Suprapubic skin (tissue), 4 donors: ENCODE measurements around the gene GRIA1. TPM values are rescaled to one million over a fixed set of nuclear protein-coding genes. Genes with fewer than 3 reads are reported as not detected.

Source experiments
- DNase-seq, 2 donors: peaks; one replicate each; pipeline ENCODE4 v3.0.0-alpha.2; 2019; ENCODE audit warnings: low spot score in 2 of 2
- H3K27ac ChIP-seq: fragments of 200-600 bp; sonication (generic); one replicate; pipeline ENCODE4 v1.5.1; 2019
- H3K27me3 ChIP-seq: fragments of 200-600 bp; sonication (generic); one replicate; pipeline ENCODE4 v1.5.1; 2019
- H3K36me3 ChIP-seq: fragments of 200-600 bp; sonication (generic); one replicate; pipeline ENCODE4 v1.5.1; 2019
- H3K4me1 ChIP-seq: fragments of 200-600 bp; sonication (generic); one replicate; pipeline ENCODE4 v1.5.1; 2019
- H3K4me3 ChIP-seq: fragments of 200-600 bp; sonication (generic); one replicate; pipeline ENCODE4 v1.5.1; 2019; ENCODE audit warnings: mild to moderate bottlenecking
- H3K9me3 ChIP-seq: fragments of 200-600 bp; sonication (generic); one replicate; pipeline ENCODE4 v1.5.1; 2019
- EP300 ChIP-seq: sonication (generic); formaldehyde crosslinking; IDR thresholded peaks from one replicate; pipeline ENCODE4 v1.6.1; 2017; ENCODE audit warnings: antibody characterized with exemption
- POLR2A ChIP-seq, 2 donors: fragments of 450-650 bp; IDR thresholded peaks; one replicate each; pipeline ENCODE4 v1.6.1; 2017; ENCODE audit warnings: antibody characterized with exemption in 2 of 2, mild to moderate bottlenecking in 2 of 2, moderate library complexity in 2 of 2
- POLR2AphosphoS5 ChIP-seq, 3 donors: sonication (generic); formaldehyde crosslinking; IDR thresholded peaks; one replicate each; pipeline ENCODE4 v1.6.1; 2017; ENCODE audit warnings: antibody characterized with exemption in 3 of 3
- WGBS: methylation state at CpG from one replicate; pipeline ENCODE4 v1.1.5; 2018; 5-methylcytosine and 5-hydroxymethylcytosine counted together
- total RNA-seq, 4 donors: library from RNA; depleted of rRNA; stranded (reverse); fragments of >200 nt; gene quantifications; one replicate each; pipeline ENCODE4 v1.1.0, GENCODE V29; 2016
- TF ChIP-seq, protein P1 (sequence below), 2 donors: fragments of 200-600 bp in 1 of 2; fragments of 450-650 bp in 1 of 2; sonication (generic) in 1 of 2; IDR thresholded peaks; one replicate each; pipeline ENCODE4 v1.5.1; 2016 to 2019; ENCODE audit warnings: antibody characterized with exemption in 2 of 2, mild to moderate bottlenecking in 1 of 2, moderate library complexity in 1 of 2

Gene GRIA1
- total RNA-seq, 4 donors from 2014 or later = 0.21 to 0.62 (median 0.38) TPM; not detected in 1

- no peak for TF ChIP-seq POLR2A (IDR thresholded peaks at IDR 0.05)
- no peak for TF ChIP-seq EP300
- TF ChIP-seq, protein P1, sequence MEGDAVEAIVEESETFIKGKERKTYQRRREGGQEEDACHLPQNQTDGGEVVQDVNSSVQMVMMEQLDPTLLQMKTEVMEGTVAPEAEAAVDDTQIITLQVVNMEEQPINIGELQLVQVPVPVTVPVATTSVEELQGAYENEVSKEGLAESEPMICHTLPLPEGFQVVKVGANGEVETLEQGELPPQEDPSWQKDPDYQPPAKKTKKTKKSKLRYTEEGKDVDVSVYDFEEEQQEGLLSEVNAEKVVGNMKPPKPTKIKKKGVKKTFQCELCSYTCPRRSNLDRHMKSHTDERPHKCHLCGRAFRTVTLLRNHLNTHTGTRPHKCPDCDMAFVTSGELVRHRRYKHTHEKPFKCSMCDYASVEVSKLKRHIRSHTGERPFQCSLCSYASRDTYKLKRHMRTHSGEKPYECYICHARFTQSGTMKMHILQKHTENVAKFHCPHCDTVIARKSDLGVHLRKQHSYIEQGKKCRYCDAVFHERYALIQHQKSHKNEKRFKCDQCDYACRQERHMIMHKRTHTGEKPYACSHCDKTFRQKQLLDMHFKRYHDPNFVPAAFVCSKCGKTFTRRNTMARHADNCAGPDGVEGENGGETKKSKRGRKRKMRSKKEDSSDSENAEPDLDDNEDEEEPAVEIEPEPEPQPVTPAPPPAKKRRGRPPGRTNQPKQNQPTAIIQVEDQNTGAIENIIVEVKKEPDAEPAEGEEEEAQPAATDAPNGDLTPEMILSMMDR (IDR thresholded peaks at IDR 0.05) = no peak
- TF ChIP-seq POLR2AphosphoS5 (IDR thresholded peaks at IDR 0.05) = no peak
- Histone ChIP-seq H3K9me3 (no peaks in the 10 kb centered on the region), H3K36me3 (no peaks in the 10 kb centered on the region), H3K4me1 (no peaks in the 10 kb centered on the region), H3K27ac (no peak overlapping the region), H3K27me3 (no peaks in the 10 kb centered on the region), H3K4me3 (no peak overlapping the region)
- 86% methylated on average over 5 of the region's 5 CpGs for WGBS
- no peak for DNase-seq
These were observed 279.6 kb downstream of the GRIA1 start for GRCh38 chr5:153770066-153770465.

GRCh38 chr5:153774686-153775085 lies 284.2 kb downstream of the GRIA1 start:
- Histone ChIP-seq H3K9me3 (no peaks in the 10 kb centered on the region), H3K4me1 (no peaks in the 10 kb centered on the region), H3K27ac (no peak overlapping the region), H3K36me3 (no peaks in the 10 kb centered on the region), H3K4me3 (no peak overlapping the region), H3K27me3 (no peaks in the 10 kb centered on the region)
- 85% methylated on average over 1 of the region's 1 CpG for WGBS
- no peak for DNase-seq
- no peak for TF ChIP-seq POLR2AphosphoS5 (IDR thresholded peaks at IDR 0.05)
- TF ChIP-seq, protein P1 (IDR thresholded peaks at IDR 0.05) = no peak

DNA sequence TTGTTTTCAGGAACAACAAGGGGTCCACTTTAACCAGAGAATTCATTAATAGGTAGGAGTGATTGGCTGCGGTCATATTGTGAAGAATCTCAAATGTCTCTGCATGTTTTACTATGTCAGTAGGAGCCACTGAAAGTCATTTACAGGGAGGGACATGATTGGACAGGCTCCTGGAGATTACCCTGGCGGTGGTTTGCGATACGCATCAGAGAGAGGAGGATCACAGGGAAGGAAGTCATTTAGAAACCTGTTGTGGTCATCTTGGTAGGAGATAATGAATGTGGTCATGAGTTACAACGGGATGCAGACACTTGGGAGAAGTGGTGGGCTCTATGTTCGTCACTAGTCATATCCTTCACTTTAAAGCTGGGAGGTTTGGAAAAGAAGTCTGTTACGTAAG lies 285.5 kb downstream of the GRIA1 start:
- WGBS = 91% methylated on average over 7 of the region's 7 CpGs
- DNase-seq = no peak
- H3K27me3 ChIP-seq = no peaks in the 10 kb centered on the region
- TF ChIP-seq POLR2AphosphoS5 (IDR thresholded peaks at IDR 0.05) = no peak
- TF ChIP-seq EP300 = no peak
- TF ChIP-seq, protein P1 (IDR thresholded peaks at IDR 0.05) = no peak
- TF ChIP-seq POLR2A (IDR thresholded peaks at IDR 0.05) = no peak
- no peaks in the 10 kb centered on the region for H3K9me3 ChIP-seq
- no peaks in the 10 kb centered on the region for H3K36me3 ChIP-seq
- no peak overlapping the region for H3K4me3 ChIP-seq
- H3K4me1 ChIP-seq = no peaks in the 10 kb centered on the region
- H3K27ac ChIP-seq = no peak overlapping the region

DNA sequence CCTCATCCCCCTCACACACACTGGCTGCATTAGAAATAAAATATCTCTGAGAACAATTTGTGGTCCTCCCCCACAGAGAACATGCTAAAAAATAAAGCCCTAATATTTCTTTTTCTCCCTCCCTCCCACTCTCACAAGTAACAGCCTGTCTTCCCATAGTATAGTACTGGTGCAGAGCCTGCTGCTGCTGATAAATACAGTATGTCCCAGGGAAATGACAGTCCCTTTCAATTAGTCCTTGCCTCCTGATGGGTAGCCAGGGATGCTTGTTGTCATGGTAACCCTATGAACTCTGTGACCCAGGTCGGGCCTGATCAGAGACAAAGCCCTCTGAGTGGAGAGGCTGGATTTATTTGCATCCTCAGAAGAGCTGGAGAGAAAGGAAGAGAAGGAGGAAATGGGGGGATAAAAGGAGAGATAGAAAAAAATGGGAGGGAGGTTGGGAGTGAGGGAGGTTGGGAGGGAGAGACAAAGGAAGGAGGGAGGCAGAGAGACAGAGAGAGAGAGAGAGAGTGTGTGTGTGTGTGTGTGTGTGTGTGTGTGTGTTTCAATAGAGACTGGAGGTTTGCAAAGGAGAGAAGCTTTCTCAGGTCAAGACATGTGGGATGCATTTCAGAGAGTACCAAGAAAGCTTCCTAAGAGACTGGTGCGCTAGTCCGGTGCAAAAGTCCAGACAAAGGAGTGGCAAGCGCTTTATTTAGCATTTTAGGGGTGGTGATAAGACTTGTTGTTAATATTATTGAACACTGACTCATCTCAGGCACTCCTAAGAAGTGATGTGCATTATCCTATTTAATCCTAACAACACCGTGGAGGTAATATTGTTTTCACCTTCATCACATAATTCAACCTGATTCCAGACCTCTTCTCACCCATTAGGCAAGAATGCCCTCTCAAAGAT lies 287.5 kb downstream of the GRIA1 start:
- Histone ChIP-seq H3K27ac (no peak overlapping the region), H3K4me3 (no peak overlapping the region), H3K27me3 (peaks cover 2% of the 10 kb centered on the region), H3K9me3 (no peaks in the 10 kb centered on the region), H3K36me3 (no peaks in the 10 kb centered on the region), H3K4me1 (no peaks in the 10 kb centered on the region)
- no peak for DNase-seq
- 59% methylated on average over 5 of the region's 5 CpGs for WGBS
- no peak for TF ChIP-seq POLR2A (IDR thresholded peaks at IDR 0.05)
- TF ChIP-seq POLR2AphosphoS5 (IDR thresholded peaks at IDR 0.05) = no peak
- no peak for TF ChIP-seq EP300
- TF ChIP-seq, protein P1 (IDR thresholded peaks at IDR 0.05) = no peak

DNA sequence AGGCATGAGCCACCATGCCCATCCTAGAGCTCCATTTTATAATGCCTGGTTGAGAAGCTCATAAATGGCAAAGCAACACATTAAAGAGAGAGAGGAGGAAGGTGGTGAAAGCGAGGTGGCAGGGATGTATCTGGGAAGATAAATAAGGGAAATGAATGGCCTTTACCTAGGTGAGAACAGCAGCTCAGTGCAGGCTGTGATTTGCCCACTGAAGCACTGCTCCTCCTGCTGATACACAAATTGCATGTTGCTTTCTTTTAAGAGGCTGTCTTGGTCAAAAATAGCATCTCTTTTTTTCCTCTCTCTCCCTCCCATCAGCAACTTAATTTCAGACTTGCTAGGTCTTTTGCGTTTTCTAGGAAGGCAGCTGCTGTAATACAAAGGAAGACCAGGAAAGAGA lies 289.4 kb downstream of the GRIA1 start:
- H3K27ac ChIP-seq = no peak overlapping the region
- no peak for TF ChIP-seq POLR2AphosphoS5 (IDR thresholded peaks at IDR 0.05)
- TF ChIP-seq, protein P1 (IDR thresholded peaks at IDR 0.05) = no peak
- TF ChIP-seq POLR2A (IDR thresholded peaks at IDR 0.05) = no peak
- TF ChIP-seq EP300 = no peak
- WGBS = 73% methylated on average over 2 of the region's 2 CpGs
- peaks cover 2% of the 10 kb centered on the region for H3K27me3 ChIP-seq
- no peaks in the 10 kb centered on the region for H3K36me3 ChIP-seq
- H3K4me1 ChIP-seq = no peaks in the 10 kb centered on the region
- no peak for DNase-seq
- no peak overlapping the region for H3K4me3 ChIP-seq
- no peaks in the 10 kb centered on the region for H3K9me3 ChIP-seq
